OCI-LY7 (cell line): ENCODE results near the gene KCNB1. TPM values are rescaled to one million over a fixed set of nuclear protein-coding genes. Genes with fewer than 3 reads are reported as not detected.
"Not testable (repeated sequence)": the region's sequence is repeated elsewhere in the genome, so short reads cannot be mapped to it uniquely, and the experiment has no call there.

Experiments used
- BruUV-seq: library from RNA; stranded (reverse); fragments of 400-500 nt; replicated peaks from 2 replicates; lab custom pipeline; 2021; lab: Mats Ljungman, UMichigan
- CTCF ChIA-PET: fragments of 300-600 bp; sonication (Branson Sonifier 250); formaldehyde crosslinking; loops from one replicate; lab custom pipeline; 2022; ENCODE audit warnings: antibody characterized with exemption; ENCODE audit not compliant: unreplicated experiment; lab: Charles Lee
- POLR2A ChIA-PET: fragments of 300-600 bp; sonication (Branson Sonifier 250); formaldehyde crosslinking; loops from one replicate; lab custom pipeline; 2022; ENCODE audit warnings: antibody characterized with exemption; lab: Charles Lee
- DNase-seq: peaks from one replicate; pipeline ENCODE4 v3.0.0-alpha.2; 2015; ENCODE audit warnings: low spot score
- H2AFZ ChIP-seq: fragments of 200-600 bp; sonication (generic), shearing (Covaris generic); 2 replicates; pipeline ENCODE4 v1.6.1; 2014; ENCODE audit warnings: mild to moderate bottlenecking, antibody characterized with exemption, low read length, moderate library complexity
- H3K27ac ChIP-seq: fragments of 200-600 bp; sonication (generic); 2 replicates; pipeline ENCODE4 v1.5.1; 2014; ENCODE audit warnings: mixed run types, low read depth, mild to moderate bottlenecking, moderate library complexity, low read length, inconsistent platforms; ENCODE audit not compliant: poor library complexity, severe bottlenecking
- H3K36me3 ChIP-seq: fragments of 200-600 bp; sonication (generic); 2 replicates; pipeline ENCODE4 v1.6.1; 2014; ENCODE audit warnings: mild to moderate bottlenecking, antibody characterized with exemption, low read length, moderate library complexity, mixed read lengths; ENCODE audit not compliant: insufficient read depth
- H3K4me1 ChIP-seq: fragments of 200-600 bp; sonication (generic); 2 replicates; pipeline ENCODE4 v1.5.1; 2014; ENCODE audit warnings: mild to moderate bottlenecking, low read length; ENCODE audit not compliant: insufficient read depth, poor library complexity, severe bottlenecking
- H3K4me2 ChIP-seq: fragments of 200-600 bp; sonication (generic); 2 replicates; pipeline ENCODE4 v1.6.1; 2014; ENCODE audit warnings: mild to moderate bottlenecking, low read length
- H3K4me3 ChIP-seq: fragments of 200-600 bp; sonication (generic); 2 replicates; pipeline ENCODE4 v1.5.1; 2014; ENCODE audit warnings: mild to moderate bottlenecking, low read depth, low read length; ENCODE audit not compliant: poor library complexity, severe bottlenecking
- H3K79me2 ChIP-seq: fragments of 200-600 bp; sonication (generic); 2 replicates; pipeline ENCODE4 v1.6.1; 2016; ENCODE audit warnings: low read depth, mild to moderate bottlenecking, low read length, moderate library complexity, mixed read lengths; ENCODE audit not compliant: insufficient read depth
- H3K9me2 ChIP-seq: fragments of 200-600 bp; sonication (generic); 2 replicates; pipeline ENCODE4 v1.6.1; 2016; ENCODE audit warnings: mild to moderate bottlenecking, low read length, mixed read lengths; ENCODE audit not compliant: insufficient read depth
- H3K9me3 ChIP-seq: fragments of 200-600 bp; sonication (generic); 2 replicates; pipeline ENCODE4 v1.6.1; 2014; ENCODE audit warnings: mild to moderate bottlenecking, mixed run types, low read length, mixed read lengths
- H4K20me1 ChIP-seq: fragments of 200-600 bp; sonication (generic); 2 replicates; pipeline ENCODE4 v1.6.1; 2014; ENCODE audit warnings: mild to moderate bottlenecking, antibody characterized with exemption, low read length, moderate library complexity, mixed read lengths; ENCODE audit not compliant: insufficient read depth
- CTCF ChIP-seq: fragments of 200-600 bp; sonication (generic); conservative IDR thresholded peaks from 2 replicates; pipeline ENCODE4 v1.5.1; 2014; ENCODE audit warnings: mild to moderate bottlenecking, antibody characterized with exemption, low read length, moderate library complexity, mixed read lengths
- EZH2phosphoT487 ChIP-seq: fragments of 200-600 bp; sonication (generic); IDR thresholded peaks from 2 replicates; pipeline ENCODE4 v1.6.1; 2018; ENCODE audit warnings: low read depth, borderline replicate concordance, mild to moderate bottlenecking, mixed run types, antibody characterized with exemption, low read length, moderate library complexity, mixed read lengths
- intact Hi-C: fragments of 100-400 bp; cut with micrococcal nuclease; formaldehyde crosslinking; loops from one replicate; pipeline ENCODE4 v1.10.0; 2022; ENCODE audit not compliant: unreplicated experiment
- total RNA-seq, 2 experiments: library from RNA; depleted of rRNA in 1 of 2; stranded (reverse); fragments of >200 nt in 1 of 2; shearing (Covaris generic) in 1 of 2; gene quantifications; 2 replicates each; pipeline ENCODE4 v1.2.3, GENCODE V29; 2014 to 2022

Gene KCNB1
- total RNA-seq, 2 experiments from 2014 or later: not detected

GRCh38 chr20:49412953-49413352 lies 69.5 kb downstream of the KCNB1 start:
- H2AFZ ChIP-seq: no peak overlapping the region
- no peaks in the 10 kb centered on the region for H3K9me3 ChIP-seq
- no TSS peak for BruUV-seq
- H3K9me2 ChIP-seq: no peaks in the 10 kb centered on the region
- ChIA-PET CTCF (no interaction called here), POLR2A (interaction anchor here (0.5 kb wide), 1 partner anchor 115 kb away, joined by 3 read pairs; no protein-coding TSS in a partner anchor)
- DNase-seq: no peak
- no peak overlapping the region for H3K4me2 ChIP-seq
- intact Hi-C loops: no loop called here
- no peaks in the 10 kb centered on the region for H4K20me1 ChIP-seq
- no peak overlapping the region for H3K27ac ChIP-seq
- TF ChIP-seq EZH2phosphoT487: no peak
- TF ChIP-seq CTCF: no peak
- H3K4me3 ChIP-seq: no peak overlapping the region
- no peaks in the 10 kb centered on the region for H3K36me3 ChIP-seq
- no peaks in the 10 kb centered on the region for H3K79me2 ChIP-seq
- H3K4me1 ChIP-seq: no peaks in the 10 kb centered on the region

- H3K36me3 ChIP-seq: no peaks in the 10 kb centered on the region
- CTCF ChIA-PET: interaction anchor here (0.5 kb wide), 1 partner anchor 93 kb away, joined by 3 read pairs; no protein-coding TSS in a partner anchor
- intact Hi-C loops: no loop called here
- no peak overlapping the region for H3K4me3 ChIP-seq
- no TSS peak for BruUV-seq
- H4K20me1 ChIP-seq: no peaks in the 10 kb centered on the region
- H3K4me1 ChIP-seq: no peaks in the 10 kb centered on the region
- H3K79me2 ChIP-seq: no peaks in the 10 kb centered on the region
- no peak overlapping the region for H2AFZ ChIP-seq
- no peak overlapping the region for H3K27ac ChIP-seq
- H3K9me3 ChIP-seq: no peaks in the 10 kb centered on the region
- TF ChIP-seq CTCF (no peak), EZH2phosphoT487 (no peak)
- no peaks in the 10 kb centered on the region for H3K9me2 ChIP-seq
- no peak overlapping the region for H3K4me2 ChIP-seq
- DNase-seq: no peak
- POLR2A ChIA-PET: interaction anchor here (0.6 kb wide), 1 partner anchor 224 kb away, joined by 4 read pairs; no protein-coding TSS in a partner anchor
These were observed 70.2 kb downstream of the KCNB1 start for GRCh38 chr20:49412254-49412653.

- ChIA-PET POLR2A (no interaction called here), CTCF (no interaction called here)
- Histone ChIP-seq H3K4me3 (no peak overlapping the region), H2AFZ (no peak overlapping the region), H3K27ac (no peak overlapping the region), H3K9me2 (no peaks in the 10 kb centered on the region), H3K9me3 (no peaks in the 10 kb centered on the region), H3K4me1 (no peaks in the 10 kb centered on the region), H4K20me1 (no peaks in the 10 kb centered on the region), H3K79me2 (no peaks in the 10 kb centered on the region), H3K36me3 (no peaks in the 10 kb centered on the region), H3K4me2 (no peak overlapping the region)
- no peak for DNase-seq
- intact Hi-C loops: no loop called here
- BruUV-seq: no TSS peak
- no peak for TF ChIP-seq CTCF
- TF ChIP-seq EZH2phosphoT487: no peak
These were observed 71.1 kb downstream of the KCNB1 start for GRCh38 chr20:49411221-49411925.

- CTCF ChIA-PET: interaction anchor here (0.7 kb wide), 1 partner anchor 1713 kb away, joined by 3 read pairs; no protein-coding TSS in a partner anchor
- POLR2A ChIA-PET, BruUV-seq: not testable (repeated sequence)
These were observed 72.4 kb downstream of the KCNB1 start for GRCh38 chr20:49409975-49410621.

More at GRCh38 chr20:49409975-49410621, 72.4 kb downstream of the KCNB1 start:
- DNase-seq, H3K27ac ChIP-seq, H3K79me2 ChIP-seq, H3K4me1 ChIP-seq, intact Hi-C loops, H3K4me3 ChIP-seq, H3K4me2 ChIP-seq, H4K20me1 ChIP-seq, H2AFZ ChIP-seq, H3K36me3 ChIP-seq, H3K9me2 ChIP-seq, H3K9me3 ChIP-seq: not testable (repeated sequence)
